B cell (primary cell): ENCODE measurements around the gene ETV2. TPM values are rescaled to one million over a fixed set of nuclear protein-coding genes. Genes with fewer than 3 reads are reported as not detected.

Source experiments
- ATAC-seq: fragments of 200-7000 bp; cut with Tn5 transposase; one replicate; pipeline ENCODE4 v1.10.0; 2021; ENCODE audit warnings: low read depth, mild to moderate bottlenecking, moderate number of reproducible peaks, moderate library complexity
- CTCF ChIA-PET: fragments of 350-600 bp; sonication (Branson Sonifier 250); formaldehyde crosslinking; loops from one replicate; lab custom pipeline; 2021; ENCODE audit warnings: antibody characterized with exemption, inconsistent platforms; lab: Charles Lee
- POLR2A ChIA-PET: fragments of 350-600 bp; sonication (Branson Sonifier 250); formaldehyde crosslinking; loops from one replicate; lab custom pipeline; 2021; ENCODE audit warnings: antibody characterized with exemption; lab: Charles Lee
- DNase-seq: peaks from one replicate; pipeline ENCODE4 v3.0.0; 2013
- H2AFZ ChIP-seq: 2 replicates; pipeline ENCODE4 v1.6.1; 2012; ENCODE audit warnings: mild to moderate bottlenecking, low read depth, low read length; ENCODE audit not compliant: insufficient read depth, poor library complexity, severe bottlenecking
- H3K27ac ChIP-seq, 2 donors: 1 replicate in 1 of 2; 2 replicates in 1 of 2; pipeline ENCODE4 v1.5.1; 2012 to 2013; ENCODE audit warnings: low read length in 2 of 2, mild to moderate bottlenecking in 2 of 2, moderate library complexity in 1 of 2
- H3K27me3 ChIP-seq, 4 experiments: fragments of 200-600 bp in 1 of 4; sonication (generic) in 1 of 4; replicated peaks in 1 of 4; 1 replicate in 2 of 4; 2 replicates in 2 of 4; pipeline versions ENCODE4 v1.6.1 to v1.7.0; 2013 to 2016; ENCODE audit warnings: low read length in 3 of 4, mild to moderate bottlenecking in 2 of 4, mixed read lengths in 1 of 4, moderate library complexity in 1 of 4; ENCODE audit not compliant: insufficient read depth in 4 of 4, control insufficient read depth in 3 of 4; ENCODE audit errors: control extremely low read depth in 1 of 4
- H3K36me3 ChIP-seq, 2 experiments: replicated peaks in 1 of 2; 1 replicate in 1 of 2; 2 replicates in 1 of 2; pipeline versions ENCODE4 v1.6.1 to v1.7.1; 2013; ENCODE audit warnings: low read length in 1 of 2; ENCODE audit not compliant: insufficient read depth in 2 of 2, control insufficient read depth in 1 of 2; ENCODE audit errors: control extremely low read depth in 1 of 2, extremely low read depth in 1 of 2
- H3K4me1 ChIP-seq, 2 donors: fragments of 200-600 bp in 1 of 2; sonication (generic) in 1 of 2; 1 replicate in 1 of 2; 2 replicates in 1 of 2; pipeline versions ENCODE4 v1.5.1 to v1.6.1; 2013 to 2017; ENCODE audit warnings: low read length in 2 of 2; ENCODE audit not compliant: control insufficient read depth in 2 of 2, insufficient read depth in 2 of 2
- H3K4me2 ChIP-seq: replicated peaks from 2 replicates; pipeline ENCODE3; 2012; ENCODE audit warnings: mild to moderate bottlenecking, low read depth, low read length; ENCODE audit not compliant: poor library complexity, severe bottlenecking
- H3K4me3 ChIP-seq, 5 experiments: fragments of 200-600 bp in 1 of 5; sonication (generic) in 1 of 5; 1 replicate in 3 of 5; 2 replicates in 2 of 5; pipeline versions ENCODE4 v1.5.1 to v1.7.0; 2011 to 2016; ENCODE audit warnings: low read length in 4 of 5, mild to moderate bottlenecking in 4 of 5, low read depth in 2 of 5, control low read depth in 1 of 5, moderate library complexity in 1 of 5; ENCODE audit not compliant: insufficient read depth in 1 of 5; ENCODE audit errors: control extremely low read depth in 1 of 5, extremely low read depth in 1 of 5
- H3K79me2 ChIP-seq: fragments of 200-600 bp; sonication (generic); one replicate; pipeline ENCODE4 v1.6.0; 2016; ENCODE audit warnings: low read length; ENCODE audit not compliant: control insufficient read depth, insufficient read depth
- H3K9ac ChIP-seq: fragments of 200-600 bp; sonication (generic); 2 replicates; pipeline ENCODE4 v1.6.1; 2017; ENCODE audit warnings: mild to moderate bottlenecking, low read length, moderate library complexity
- H3K9me3 ChIP-seq, 3 donors: one replicate each; pipeline versions ENCODE4 v1.6.1 to v1.7.1; 2013; ENCODE audit warnings: low read length in 2 of 3; ENCODE audit not compliant: control insufficient read depth in 2 of 3, insufficient read depth in 1 of 3; ENCODE audit errors: control extremely low read depth in 1 of 3
- H4K20me1 ChIP-seq: 2 replicates; pipeline ENCODE4 v1.6.0; 2012; ENCODE audit warnings: mild to moderate bottlenecking, low read length; ENCODE audit not compliant: insufficient read depth, control insufficient read depth, poor library complexity, severe bottlenecking
- H3K27ac Mint-ChIP-seq: one replicate; pipeline ENCODE4 v1.8.0; 2021; ENCODE audit warnings: mixed read lengths
- H3K27me3 Mint-ChIP-seq: one replicate; pipeline ENCODE4 v1.8.0; 2021; ENCODE audit warnings: mixed read lengths
- H3K4me1 Mint-ChIP-seq: one replicate; pipeline ENCODE4 v1.8.0; 2021; ENCODE audit warnings: mixed read lengths
- H3K4me3 Mint-ChIP-seq: one replicate; pipeline ENCODE4 v1.8.0; 2021; ENCODE audit warnings: mixed read lengths
- H3K9me3 Mint-ChIP-seq: one replicate; pipeline ENCODE4 v1.8.0; 2022; ENCODE audit warnings: mixed read lengths; ENCODE audit not compliant: insufficient read depth
- CTCF ChIP-seq: fragments of 200-600 bp; IDR thresholded peaks from one replicate; pipeline ENCODE4 v1.8.0; 2022; ENCODE audit warnings: antibody characterized with exemption, mild to moderate bottlenecking
- EZH2 ChIP-seq: IDR thresholded peaks from 2 replicates; pipeline ENCODE4 v1.6.1; 2012; ENCODE audit warnings: borderline replicate concordance, low read depth, mild to moderate bottlenecking, moderate library complexity, low read length; ENCODE audit not compliant: insufficient read depth, poor library complexity, severe bottlenecking
- whole genome bisulfite sequencing: methylation state at CpG from one replicate; pipeline ENCODE4 v1.1.5; 2013; ENCODE audit warnings: missing lambda C conversion rate; ENCODE audit not compliant: insufficient coverage; 5-methylcytosine and 5-hydroxymethylcytosine counted together
- intact Hi-C: fragments of 100-400 bp; cut with micrococcal nuclease; formaldehyde crosslinking; loops from one replicate; pipeline ENCODE4 v1.10.0; 2022
- polyA plus RNA-seq: library from polyadenylated mRNA; depleted of rRNA; stranded (reverse); fragments of >200 nt; gene quantifications from 2 replicates; pipeline ENCODE4 v1.2.3, GENCODE V29; 2012
- total RNA-seq, 2 donors: library from RNA; stranded (reverse); fragments of 120-200 nt in 1 of 2; gene quantifications; 1 replicate in 1 of 2; 2 replicates in 1 of 2; pipeline versions ENCODE4 v1.2.3 to v1.2.4, GENCODE V29; 2013 to 2022

ETV2 gene
- total and polyA plus RNA-seq, 2 donors (not counting 1 experiment from before 2014, with no cell fraction given) = 0.42 to 0.49 TPM

- Histone ChIP-seq H3K9me3 (peaks cover 0 to 13% (median 8%) of the 10 kb centered on the region in 3 donors), H3K4me1 (peaks cover 34 to 44% of the 10 kb centered on the region in 2 donors), H3K4me3 (no peak overlapping the region), H3K9ac (no peak overlapping the region), H3K27ac (no peak overlapping the region), H3K4me2 (no peak overlapping the region), H3K36me3 (no peaks in the 10 kb centered on the region), H4K20me1 (no peaks in the 10 kb centered on the region), H3K27me3 (no peaks in the 10 kb centered on the region), H3K79me2 (peaks cover 6% of the 10 kb centered on the region), H2AFZ (no peak overlapping the region)
- ATAC-seq (no peak), DNase-seq (no peak)
- no peak for TF ChIP-seq CTCF
- no peak for TF ChIP-seq EZH2
- Mint-ChIP-seq H3K27ac (peak overlapping the region; percentile 32), H3K4me3 (no peak overlapping the region), H3K9me3 (no peaks in the 10 kb centered on the region), H3K4me1 (peaks cover 38% of the 10 kb centered on the region), H3K27me3 (no peaks in the 10 kb centered on the region)
- POLR2A ChIA-PET = interaction anchor here (0.6 kb wide), 1 partner anchor 21 kb away, joined by 3 read pairs; the partner anchor contains the start of gene RBM42
- WGBS = no CpG with 5 or more reads among the region's 3 CpGs
- intact Hi-C loops = no loop called here
- CTCF ChIA-PET = interaction anchor here (1.0 to 2.6 kb wide), 2 partner anchors 14 to 97 kb away, joined by 4 to 9 read pairs; no protein-coding TSS in a partner anchor
Measured at GRCh38 chr19:35607661-35608060, 33.9 kb upstream of the ETV2 start.

GRCh38 chr19:35608251-35608650 is 33.3 kb upstream of the ETV2 start:
- intact Hi-C loops = no loop called here
- POLR2A ChIA-PET = no interaction called here
- peak overlapping the region; percentile 52 to 99 for H3K27ac ChIP-seq

More at GRCh38 chr19:35608251-35608650, 33.3 kb upstream of the ETV2 start:
- ATAC-seq (no peak), DNase-seq (peak; percentile 61)
- Histone ChIP-seq H3K9me3 (peaks cover 0 to 13% (median 8%) of the 10 kb centered on the region in 3 donors), H4K20me1 (no peaks in the 10 kb centered on the region), H3K36me3 (no peaks in the 10 kb centered on the region), H3K4me1 (peaks cover 38 to 50% of the 10 kb centered on the region in 2 donors), H2AFZ (no peak overlapping the region), H3K4me3 (no peak overlapping the region), H3K9ac (no peak overlapping the region), H3K27me3 (no peaks in the 10 kb centered on the region), H3K79me2 (peaks cover 11% of the 10 kb centered on the region), H3K4me2 (no peak overlapping the region)
- Mint-ChIP-seq H3K27ac (peak overlapping the region; percentile 76), H3K9me3 (no peaks in the 10 kb centered on the region), H3K4me1 (peaks cover 39% of the 10 kb centered on the region), H3K27me3 (no peaks in the 10 kb centered on the region), H3K4me3 (peak overlapping the region; percentile 6)
- WGBS = 59% methylated on average over 2 of the region's 2 CpGs
- TF ChIP-seq CTCF (no peak), EZH2 (no peak)
- CTCF ChIA-PET = interaction anchor here (1.0 to 2.6 kb wide), 2 partner anchors 15 to 98 kb away, joined by 4 to 9 read pairs; no protein-coding TSS in a partner anchor
